HG03469 (cell line): ENCODE results near the gene ASB5.
A peak's percentile ranks its signal among the peaks of the same experiment; 100 is the strongest.
"Not testable (repeated sequence)": the region's sequence is repeated elsewhere in the genome, so short reads cannot be mapped to it uniquely, and the experiment has no call there.

Experiments used
- ATAC-seq: cut with Tn5 transposase; IDR thresholded peaks from one replicate; pipeline ENCODE4 v1.9.1; 2021; ENCODE audit warnings: mild to moderate bottlenecking, moderate library complexity, moderate number of reproducible peaks; ENCODE audit not compliant: unreplicated experiment

ASB5 gene

GRCh38 chr4:176279560-176279959, 10.5 kb upstream of the ASB5 start:
- not testable (repeated sequence) for ATAC-seq

DNA sequence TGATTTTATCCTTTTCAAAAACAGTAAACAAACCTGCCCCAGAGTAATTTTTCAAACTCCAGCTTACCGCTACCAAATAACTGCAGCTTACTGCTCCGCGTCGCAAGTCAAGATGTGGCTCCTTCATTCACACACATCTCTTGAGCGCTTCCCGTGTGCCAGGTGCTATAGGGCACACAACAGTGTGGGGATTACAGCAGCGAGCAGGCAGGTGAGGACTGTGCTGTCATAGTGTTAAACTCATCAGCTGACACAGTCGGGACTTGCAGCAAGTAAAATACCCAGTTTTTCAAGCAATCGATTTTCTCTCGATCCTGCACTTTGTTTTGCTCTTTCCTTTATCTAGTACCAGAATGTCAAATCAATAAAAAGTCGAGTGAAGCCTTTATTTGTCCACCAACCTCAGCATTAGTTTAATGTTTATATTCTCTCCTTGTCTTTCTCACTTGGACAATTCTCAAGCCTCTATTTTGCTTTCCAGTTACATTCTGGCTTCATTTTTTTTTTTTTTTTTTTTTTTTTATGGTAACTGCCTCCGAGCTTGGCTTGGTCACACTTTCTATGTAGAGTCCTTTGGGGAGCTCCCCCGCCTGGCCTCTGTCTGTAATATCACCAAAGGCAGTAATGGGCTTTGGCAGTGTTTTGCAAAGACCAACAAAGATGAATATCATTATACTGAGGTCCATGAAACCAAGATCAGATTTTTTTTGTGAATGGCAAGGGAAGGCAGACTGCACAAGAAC, 8.3 kb upstream of the ASB5 start:
- ATAC-seq = peak; percentile 85

- no peak for ATAC-seq
These were observed 7.7 kb upstream of the ASB5 start for GRCh38 chr4:176276710-176277109.

DNA sequence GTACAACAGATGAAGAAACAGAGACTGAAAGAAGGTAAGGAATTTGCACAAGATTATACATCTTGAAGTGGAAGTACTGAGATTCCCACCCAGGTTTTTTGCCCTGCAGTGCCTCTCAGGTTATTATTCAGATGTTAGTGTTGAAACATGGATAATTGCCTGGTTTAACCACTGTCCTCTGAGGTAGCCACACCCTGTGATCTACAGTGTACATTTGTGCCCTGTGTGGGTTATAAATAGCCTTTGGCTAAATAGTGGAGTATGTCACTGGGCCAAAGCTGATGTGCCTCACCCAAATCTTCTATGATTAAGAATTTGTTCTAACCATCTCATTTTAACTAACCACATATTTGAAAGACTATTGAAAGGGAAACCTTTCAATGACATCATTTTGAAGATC, 5.4 kb upstream of the ASB5 start:
- no peak for ATAC-seq

DNA sequence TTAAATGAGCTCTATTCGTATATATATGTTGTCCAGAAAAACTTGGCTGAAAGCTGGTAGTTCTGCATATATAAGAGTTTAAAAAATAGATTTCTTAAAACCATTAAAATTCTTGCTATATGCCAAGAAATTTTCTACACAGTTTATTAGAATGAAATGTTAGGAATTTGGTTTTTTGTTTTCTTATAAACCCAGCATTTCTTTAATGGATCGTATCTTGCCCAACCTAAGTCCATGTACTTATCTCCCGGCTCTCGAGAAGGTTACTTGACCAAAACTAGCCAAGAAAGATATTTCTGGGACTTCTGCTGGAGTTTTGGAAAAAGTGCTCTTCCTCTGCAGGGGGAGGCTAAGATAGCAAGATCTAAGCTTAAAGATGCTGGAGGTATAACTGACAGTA, 4.7 kb upstream of the ASB5 start:
- ATAC-seq = no peak

DNA sequence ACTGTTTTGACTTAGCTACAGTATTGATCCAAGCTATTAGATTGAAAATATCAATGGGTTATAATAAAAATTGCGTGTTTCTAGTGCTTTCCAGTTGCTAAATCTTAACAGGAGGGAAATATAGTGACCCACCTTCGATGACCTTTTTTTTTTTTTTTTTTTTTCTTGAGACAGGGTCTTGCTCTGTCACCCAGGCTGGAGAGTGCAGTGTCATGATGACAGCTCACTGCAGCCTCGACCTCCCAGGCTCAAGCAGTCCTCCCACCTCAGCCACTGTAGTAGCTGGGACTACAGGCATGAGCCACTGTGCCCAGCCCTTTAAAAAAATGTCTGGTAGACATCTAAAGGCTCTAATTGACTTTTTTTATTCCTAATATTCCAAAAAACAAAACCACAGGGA, 3.8 kb upstream of the ASB5 start:
- no peak for ATAC-seq

GRCh38 chr4:176271749-176272148, 2.7 kb upstream of the ASB5 start:
- no peak for ATAC-seq

- no peak for ATAC-seq
These were observed 1.6 kb upstream of the ASB5 start for GRCh38 chr4:176270669-176271068.

DNA sequence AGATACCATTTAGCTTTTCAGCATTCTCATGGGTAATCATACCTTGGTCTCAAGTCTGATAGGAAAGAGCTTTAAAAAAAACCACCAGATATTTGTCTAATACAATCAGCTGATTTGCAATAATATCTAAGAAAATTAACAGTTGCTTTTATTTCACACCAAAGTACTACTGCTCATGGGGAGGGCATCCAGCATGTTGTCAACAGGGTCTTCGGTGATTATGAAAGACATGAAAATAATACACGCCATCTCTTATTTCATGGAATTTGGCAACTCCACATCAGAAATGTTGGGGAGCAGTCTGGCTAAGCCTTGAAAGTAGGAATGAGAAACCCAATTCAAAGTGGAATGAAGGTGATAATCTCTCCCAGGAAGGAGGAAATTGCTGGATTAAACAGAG, 3.0 kb downstream of the ASB5 start:
- no peak for ATAC-seq

- ATAC-seq = peak; percentile 88
These were observed 6.8 kb downstream of the ASB5 start for GRCh38 chr4:176262243-176262642.

GRCh38 chr4:176261481-176261880, 7.5 kb downstream of the ASB5 start:
- no peak for ATAC-seq

GRCh38 chr4:176261018-176261417, 8.0 kb downstream of the ASB5 start:
- no peak for ATAC-seq

DNA sequence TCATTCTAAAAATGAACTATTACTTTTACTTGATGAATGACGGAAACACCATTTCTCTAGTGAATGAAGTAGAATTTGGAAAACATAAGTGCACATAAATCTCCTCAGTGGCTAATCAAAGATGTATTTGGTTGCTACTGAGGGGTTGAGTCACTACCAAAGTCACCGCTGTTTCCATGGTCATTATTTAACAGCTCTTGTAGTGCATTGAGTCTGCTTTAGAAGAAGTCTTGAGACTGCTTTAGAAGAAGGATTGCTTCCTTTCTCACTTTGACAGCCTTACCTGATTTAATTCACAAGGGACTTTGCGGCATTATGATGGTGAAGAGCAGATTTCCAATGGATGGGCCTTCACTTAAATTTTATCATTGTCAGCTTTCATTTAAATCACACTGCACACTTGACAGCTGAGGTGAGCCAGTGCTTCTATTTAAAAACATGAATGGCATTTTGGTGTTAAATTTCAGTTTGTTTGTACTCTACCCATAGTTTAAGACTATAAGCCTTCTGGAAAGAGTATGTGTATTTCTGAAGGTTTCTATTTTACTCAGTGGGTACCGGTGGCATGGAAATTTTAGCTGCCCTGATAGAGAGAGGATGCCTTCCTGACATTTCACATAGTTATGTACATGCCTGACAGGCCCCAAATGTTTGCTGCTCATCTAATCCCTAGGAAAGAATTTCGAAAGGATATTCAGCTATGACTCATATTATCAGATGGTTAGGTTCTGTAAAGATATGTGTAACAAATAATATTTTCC, 9.5 kb downstream of the ASB5 start:
- no peak for ATAC-seq

GRCh38 chr4:176258135-176258534, 10.9 kb downstream of the ASB5 start:
- no peak for ATAC-seq

DNA sequence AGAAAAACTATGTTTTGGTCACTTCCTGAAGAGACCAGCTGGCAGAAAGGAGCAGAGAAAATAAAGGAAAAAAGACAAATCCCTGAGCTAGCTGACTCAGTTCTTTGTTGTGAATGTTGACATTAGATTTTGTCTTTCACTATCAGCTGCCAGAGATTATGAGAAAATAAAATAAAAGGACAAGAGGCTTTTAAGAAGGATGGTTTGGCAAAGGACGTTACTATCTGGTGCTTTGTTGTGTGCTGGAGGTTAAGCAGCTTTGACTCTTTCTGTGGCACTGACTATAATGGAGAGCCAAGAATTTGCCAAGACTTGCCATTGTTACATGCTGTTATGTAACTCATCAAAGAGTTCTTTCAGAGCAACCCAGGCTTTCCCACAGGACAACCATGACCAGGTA, 12.1 kb downstream of the ASB5 start:
- no peak for ATAC-seq

DNA sequence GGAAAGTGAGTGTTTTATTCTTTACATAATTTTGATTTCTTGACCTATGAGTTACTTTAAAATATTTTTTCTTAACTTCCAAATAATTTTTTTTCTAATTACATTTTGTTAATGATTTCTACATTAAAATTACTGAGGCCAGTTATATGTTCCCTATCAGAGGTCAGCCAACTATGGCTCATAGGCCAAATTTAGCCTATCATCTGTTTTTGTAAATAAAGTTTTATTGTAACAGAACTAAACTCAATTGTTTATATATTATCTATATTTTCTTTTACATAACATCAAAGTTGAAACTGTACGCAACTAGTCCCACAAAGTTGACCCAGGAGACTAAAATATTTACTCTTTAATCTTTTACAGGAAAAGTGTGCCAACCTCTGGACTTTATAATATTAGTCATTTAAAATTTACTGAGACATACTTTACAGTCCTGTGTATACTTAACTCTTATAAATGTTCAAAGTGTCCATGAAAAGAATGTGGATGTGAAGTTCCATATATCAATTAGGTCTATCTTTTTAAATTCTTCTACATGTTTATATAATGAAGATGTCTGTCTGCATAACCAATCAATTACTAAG, 26.2 kb downstream of the ASB5 start:
- ATAC-seq = no peak

DNA sequence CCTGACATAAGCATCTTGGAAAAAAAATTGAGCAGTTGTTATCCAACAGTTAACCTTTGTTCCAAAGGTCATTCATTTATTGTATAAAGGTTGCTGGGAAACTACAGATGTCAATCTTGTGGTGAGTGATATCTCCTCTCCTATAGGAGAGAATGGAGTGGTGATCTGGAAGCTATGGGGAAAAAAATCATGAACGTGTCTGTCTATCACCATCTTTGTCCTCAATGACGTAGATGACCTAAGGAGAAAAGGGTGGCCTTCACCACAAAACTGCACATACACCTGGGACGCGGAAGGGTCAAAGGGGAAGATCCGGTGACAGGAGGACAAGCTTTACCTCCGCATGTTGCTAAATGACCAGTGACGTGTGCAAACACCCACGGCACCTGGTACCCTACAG, 27.3 kb downstream of the ASB5 start:
- no peak for ATAC-seq

DNA sequence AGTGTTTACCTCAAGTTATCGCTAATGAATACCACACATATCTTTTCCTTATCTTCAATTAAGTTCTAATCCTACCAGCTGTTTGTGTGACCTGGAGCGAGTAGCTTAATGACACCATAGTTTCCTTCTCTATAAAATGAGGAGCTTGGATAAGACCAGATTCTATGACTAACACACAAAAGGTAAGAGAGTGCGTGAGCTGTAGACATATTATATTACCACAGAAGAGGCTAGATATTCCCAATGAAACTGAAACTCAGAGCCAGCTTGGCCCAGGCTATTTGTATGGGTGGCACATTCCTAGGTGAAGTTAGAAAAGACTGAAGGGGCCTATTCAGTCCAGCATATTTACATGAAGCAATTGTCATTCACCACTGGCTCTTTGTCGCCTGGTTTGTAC, 30.2 kb downstream of the ASB5 start:
- no peak for ATAC-seq

DNA sequence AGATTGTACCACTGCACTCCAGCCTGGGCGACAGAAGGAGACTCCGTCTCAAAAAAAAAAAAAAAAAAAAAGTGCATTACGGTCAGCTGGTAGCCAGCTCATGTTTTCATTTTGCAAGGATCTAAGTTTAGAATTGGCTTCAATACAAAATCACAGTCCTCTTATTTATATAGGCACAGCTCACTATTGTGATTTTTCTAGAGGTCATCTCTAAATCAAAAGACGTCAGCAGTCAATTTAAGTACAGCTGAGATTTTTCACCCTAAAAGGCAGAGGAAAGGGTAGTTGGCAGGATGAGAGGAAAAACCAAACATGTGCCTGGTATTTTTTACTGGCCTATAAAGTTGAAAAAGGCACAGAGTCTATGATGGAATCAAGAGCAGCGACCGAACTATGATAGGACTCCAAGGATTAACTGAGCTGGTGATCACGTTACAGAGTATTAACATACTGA, 30.8 kb downstream of the ASB5 start:
- ATAC-seq = no peak

- ATAC-seq = no peak
These were observed 32.1 kb downstream of the ASB5 start for GRCh38 chr4:176236946-176237345.

DNA sequence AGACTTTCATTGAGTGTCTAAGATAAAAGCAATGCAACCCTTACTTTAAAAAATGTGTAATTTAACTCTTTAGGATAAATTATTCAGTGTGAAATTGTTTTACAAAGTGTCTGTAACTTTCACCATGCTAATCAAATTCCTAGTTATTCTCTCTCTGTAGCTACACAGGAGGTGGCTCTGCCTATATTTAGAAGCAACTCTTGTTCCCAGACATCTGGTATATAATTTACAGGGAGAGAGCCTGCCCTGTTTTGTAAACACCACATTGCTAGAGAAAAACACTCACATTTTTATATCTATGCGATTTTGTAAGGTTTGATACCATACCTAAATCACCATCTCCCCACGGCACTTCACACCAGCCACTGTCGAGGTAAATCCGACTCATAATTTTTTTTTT, 38.2 kb downstream of the ASB5 start:
- no peak for ATAC-seq

- no peak for ATAC-seq
These were observed 39.4 kb downstream of the ASB5 start for GRCh38 chr4:176229645-176230044.
